BE2C (cell line): ENCODE data around the gene CHD1.

ENCODE experiments used
- DNase-seq: peaks from one replicate; pipeline ENCODE4 v3.0.0-alpha.2; 2020
- H3K27me3 ChIP-seq: fragments of 250-450 bp; sonication (Bioruptor Pico); 2 replicates; pipeline ENCODE4 v1.5.1; 2020; ENCODE audit warnings: mild to moderate bottlenecking
- H3K36me3 ChIP-seq: fragments of 250-450 bp; sonication (Bioruptor Pico); 2 replicates; pipeline ENCODE4 v1.5.1; 2020; ENCODE audit warnings: mild to moderate bottlenecking
- H3K4me1 ChIP-seq: fragments of 250-450 bp; sonication (Bioruptor Pico); 2 replicates; pipeline ENCODE4 v1.5.1; 2020
- H3K4me3 ChIP-seq: 2 replicates; pipeline ENCODE4 v1.5.1; 2011; ENCODE audit warnings: low read depth, low read length
- H3K9me3 ChIP-seq: fragments of 250-450 bp; sonication (Bioruptor Pico); 2 replicates; pipeline ENCODE4 v1.5.1; 2020
- CTCF ChIP-seq: IDR thresholded peaks from 2 replicates; pipeline ENCODE4 v1.5.1; 2012; ENCODE audit warnings: mild to moderate bottlenecking, low read depth, low read length

Gene CHD1

GRCh38 chr5:98969400-98969799 is 40.6 kb upstream of the CHD1 start:
- 0 out of 2 replicates have a peak, but pooled peaks have one; percentile 13 for TF ChIP-seq CTCF
- no peak for DNase-seq
- Histone ChIP-seq H3K4me1 (no peaks in the 10 kb centered on the region), H3K27me3 (no peaks in the 10 kb centered on the region), H3K36me3 (no peaks in the 10 kb centered on the region), H3K9me3 (no peaks in the 10 kb centered on the region), H3K4me3 (no peak overlapping the region)

- H3K27me3 ChIP-seq = no peaks in the 10 kb centered on the region
- no peaks in the 10 kb centered on the region for H3K36me3 ChIP-seq
- DNase-seq = no peak
- no peak for TF ChIP-seq CTCF
- H3K4me1 ChIP-seq = no peaks in the 10 kb centered on the region
- no peak overlapping the region for H3K4me3 ChIP-seq
- H3K9me3 ChIP-seq = no peaks in the 10 kb centered on the region
Observed at GRCh38 chr5:98968056-98968564, 39.3 kb upstream of the CHD1 start.

- Histone ChIP-seq H3K4me3 (no peak overlapping the region), H3K9me3 (no peaks in the 10 kb centered on the region), H3K4me1 (no peaks in the 10 kb centered on the region), H3K27me3 (no peaks in the 10 kb centered on the region), H3K36me3 (no peaks in the 10 kb centered on the region)
- TF ChIP-seq CTCF = no peak
- no peak for DNase-seq
Observed at GRCh38 chr5:98965226-98965625, 36.4 kb upstream of the CHD1 start.

GRCh38 chr5:98964621-98965020 is 35.8 kb upstream of the CHD1 start:
- no peak overlapping the region for H3K4me3 ChIP-seq
- H3K4me1 ChIP-seq = no peaks in the 10 kb centered on the region
- no peaks in the 10 kb centered on the region for H3K27me3 ChIP-seq
- TF ChIP-seq CTCF = no peak
- H3K36me3 ChIP-seq = no peaks in the 10 kb centered on the region
- DNase-seq = no peak
- H3K9me3 ChIP-seq = no peaks in the 10 kb centered on the region

- DNase-seq = no peak
- Histone ChIP-seq H3K4me1 (no peaks in the 10 kb centered on the region), H3K9me3 (no peaks in the 10 kb centered on the region), H3K27me3 (no peaks in the 10 kb centered on the region), H3K36me3 (no peaks in the 10 kb centered on the region), H3K4me3 (no peak overlapping the region)
- TF ChIP-seq CTCF = no peak
Observed at GRCh38 chr5:98963019-98963418, 34.2 kb upstream of the CHD1 start.

GRCh38 chr5:98962587-98962986 is 33.8 kb upstream of the CHD1 start:
- Histone ChIP-seq H3K9me3 (no peaks in the 10 kb centered on the region), H3K4me3 (no peak overlapping the region), H3K4me1 (no peaks in the 10 kb centered on the region), H3K36me3 (no peaks in the 10 kb centered on the region), H3K27me3 (no peaks in the 10 kb centered on the region)
- TF ChIP-seq CTCF = no peak
- no peak for DNase-seq
